HepG2 (cell line): Measurements from ENCODE around the gene FGFBP1.

Experiments used
- CBX2 ChIP-seq, 2 experiments: fragments of 200-600 bp in 1 of 2; sonication (generic); formaldehyde crosslinking in 1 of 2; IDR thresholded peaks; 2 replicates each; pipeline versions ENCODE4 v1.7.0 to v1.8.1; 2018 to 2022; ENCODE audit warnings: low read depth in 2 of 2, low read length in 1 of 2, mild to moderate bottlenecking in 1 of 2, missing genetic modification reagents in 1 of 2
- CENPT ChIP-seq: sonication (generic); formaldehyde crosslinking; IDR thresholded peaks from 2 replicates; pipeline ENCODE4 v1.8.0; 2022; ENCODE audit warnings: low read depth, mild to moderate bottlenecking, moderate library complexity, missing genetic modification reagents
- MATR3 ChIP-seq: sonication (generic); formaldehyde crosslinking; IDR thresholded peaks from 2 replicates; pipeline ENCODE4 v1.4.0; 2020; ENCODE audit warnings: missing genetic modification reagents
- SNAPC4 ChIP-seq: sonication (generic); formaldehyde crosslinking; IDR thresholded peaks from 2 replicates; pipeline ENCODE4 v1.4.0; 2020; ENCODE audit warnings: mild to moderate bottlenecking, missing genetic modification reagents
- ZBTB33 ChIP-seq: sonication (generic); formaldehyde crosslinking; IDR thresholded peaks from 2 replicates; pipeline ENCODE4 v1.4.0; 2020; ENCODE audit warnings: missing genetic modification reagents
- ZMYM4 ChIP-seq: sonication (generic); formaldehyde crosslinking; IDR thresholded peaks from 2 replicates; pipeline ENCODE4 v1.8.1; 2023; ENCODE audit warnings: mild to moderate bottlenecking, missing genetic modification reagents
- ZNF205 ChIP-seq: IDR thresholded peaks from 2 replicates; pipeline ENCODE4 v1.6.1; 2018; ENCODE audit warnings: missing biosample characterization, missing genetic modification reagents
- ZNF367 ChIP-seq: sonication (generic); formaldehyde crosslinking; IDR thresholded peaks from 2 replicates; pipeline ENCODE4 v1.4.0; 2020; ENCODE audit warnings: missing genetic modification reagents, borderline replicate concordance

GRCh38 chr4:15894921-15895916 lies 43.3 kb downstream of the FGFBP1 start:
- TF ChIP-seq ZMYM4 (CRISPR knock-in tag) (no peak), ZBTB33 (CRISPR knock-in tag) (no peak), SNAPC4 (CRISPR knock-in tag) (no peak), ZNF205 (CRISPR knock-in tag) (no peak), CBX2 (IDR thresholded peaks at IDR 0.05; ENCODE audit: low read depth, low read length) (no peak), CBX2 (CRISPR knock-in tag; IDR thresholded peaks at IDR 0.05; ENCODE audit: low read depth) (no peak), CENPT (no peak), ZNF367 (CRISPR knock-in tag) (no peak), MATR3 (no peak)
